TTC549 (cell line): ENCODE measurements around the gene CYSRT1.
A peak's percentile ranks its signal among the peaks of the same experiment; 100 is the strongest.
"Not testable (repeated sequence)": the region's sequence is repeated elsewhere in the genome, so short reads cannot be mapped to it uniquely, and the experiment has no call there.

Source experiments
- FAIRE-seq: peaks from 2 replicates; lab custom pipeline; 2012; peaks lifted over from hg19 to GRCh38; lab: Jason Lieb, UNC

Gene CYSRT1

GRCh38 chr9:137237759-137238726 lies 13.1 kb downstream of the CYSRT1 start:
- FAIRE-seq = no peak

- FAIRE-seq = not testable (repeated sequence)
These were observed 14.7 kb downstream of the CYSRT1 start for GRCh38 chr9:137239541-137240200.

- FAIRE-seq = no peak
These were observed 15.4 kb downstream of the CYSRT1 start for GRCh38 chr9:137240318-137240840.

- peak; percentile 96 for FAIRE-seq
These were observed 16.0 kb downstream of the CYSRT1 start, which contains the start of gene TUBB4B for GRCh38 chr9:137240841-137241489. TUBB4B (plus strand) TSS chr9:137241287; CDS start chr9:137241361, 74 bp downstream.

GRCh38 chr9:137241490-137242268 lies 16.7 kb downstream of the CYSRT1 start:
- no peak for FAIRE-seq

- FAIRE-seq = no peak
These were observed 17.6 kb downstream of the CYSRT1 start for GRCh38 chr9:137242269-137243203.

GRCh38 chr9:137243266-137243625 lies 18.3 kb downstream of the CYSRT1 start:
- FAIRE-seq = not testable (repeated sequence)

- no peak for FAIRE-seq
These were observed 18.9 kb downstream of the CYSRT1 start for GRCh38 chr9:137243626-137244485.

- FAIRE-seq = no peak
These were observed 19.8 kb downstream of the CYSRT1 start for GRCh38 chr9:137244486-137245449.

- no peak for FAIRE-seq
These were observed 20.8 kb downstream of the CYSRT1 start for GRCh38 chr9:137245450-137246421.

GRCh38 chr9:137247135-137247915 lies 22.4 kb downstream of the CYSRT1 start:
- no peak for FAIRE-seq

- FAIRE-seq = no peak
These were observed 22.9 kb downstream of the CYSRT1 start for GRCh38 chr9:137247916-137248175.

- FAIRE-seq = no peak
These were observed 25.6 kb downstream of the CYSRT1 start for GRCh38 chr9:137250329-137251193.

GRCh38 chr9:137251194-137251461 lies 26.2 kb downstream of the CYSRT1 start, which contains the start of gene STPG3:
STPG3 (plus strand) TSS chr9:137251286; CDS start chr9:137251287, 1 bp downstream.
- FAIRE-seq = no peak

- FAIRE-seq = no peak
These were observed 26.7 kb downstream of the CYSRT1 start for GRCh38 chr9:137251490-137252268.
